Measurements from ENCODE around the gene DRC7. TPM values are rescaled to one million over a fixed set of nuclear protein-coding genes. Genes with fewer than 3 reads are reported as not detected.

Gene DRC7
- polyA plus RNA-seq, 1 donor (not counting 4 experiments of a cell fraction or from before 2014, with no cell fraction given) = not detected

DNA sequence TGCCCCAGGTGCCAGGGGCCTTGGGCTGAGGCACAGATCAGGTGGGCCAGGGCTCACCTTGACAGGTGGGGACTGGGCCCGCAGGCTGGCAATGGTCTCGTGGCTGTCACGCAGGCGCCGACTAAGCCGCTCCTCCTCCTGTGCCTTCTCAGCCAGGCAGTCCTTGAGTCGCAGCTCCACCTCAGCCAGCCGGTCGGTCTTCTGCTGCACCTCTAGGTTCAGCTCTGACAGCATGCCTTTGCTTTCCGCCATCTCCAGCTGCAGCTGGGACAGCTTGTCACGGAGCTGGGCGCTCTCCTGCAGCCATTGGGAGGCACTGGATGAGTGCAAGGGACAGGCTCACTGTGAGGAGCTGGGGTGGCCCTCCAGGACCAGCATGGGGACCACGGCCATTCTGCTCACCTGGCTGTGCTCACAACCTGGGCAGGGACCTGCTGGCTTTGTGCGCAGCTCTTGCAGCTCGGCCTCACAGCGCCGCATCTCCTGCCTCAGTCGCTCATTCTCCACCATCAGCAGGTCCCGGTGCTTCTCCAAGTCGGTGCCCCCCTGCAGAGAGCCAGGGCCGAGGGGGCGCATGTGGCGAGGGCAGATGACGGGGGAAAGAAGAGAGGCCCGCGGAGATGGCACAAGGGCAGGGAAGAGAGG is 76.7 kb downstream of the DRC7 start:
- Histone ChIP-seq H3K4me3 (ENCODE audit: control insufficient read depth in 2 of 3, extremely low read depth in 1 of 3, insufficient read depth in 2 of 3, low read depth in 1 of 3, low read length in 3 of 3) (no peak overlapping the region), H3K9me1 (ENCODE audit: control insufficient read depth, extremely low read depth, insufficient read depth, low read length) (no peaks in the 10 kb centered on the region), H3K27me3 (ENCODE audit: control insufficient read depth, extremely low read depth, insufficient read depth, low read length) (no peaks in the 10 kb centered on the region), H3K9me3 (ENCODE audit: control insufficient read depth, low read depth, low read length) (no peaks in the 10 kb centered on the region), H4K20me1 (ENCODE audit: control insufficient read depth, extremely low read depth, insufficient read depth, low read length) (no peaks in the 10 kb centered on the region), H3K79me2 (ENCODE audit: control insufficient read depth, insufficient read depth, low read length) (no peaks in the 10 kb centered on the region), H3K27ac (ENCODE audit: control insufficient read depth, insufficient read depth, low read length) (no peak overlapping the region), H3K9ac (ENCODE audit: control insufficient read depth, extremely low read depth, insufficient read depth, low read length) (no peak overlapping the region), H3K4me1 (ENCODE audit: control insufficient read depth, extremely low read depth, insufficient read depth, low read length) (no peaks in the 10 kb centered on the region), H2AFZ (ENCODE audit: control insufficient read depth, low read length) (no peak overlapping the region), H3K4me2 (ENCODE audit: control insufficient read depth, extremely low read depth, insufficient read depth, low read depth, low read length) (no peak overlapping the region), H3K36me3 (ENCODE audit: control insufficient read depth in 2 of 2, extremely low read depth in 1 of 2, insufficient read depth in 2 of 2, low read length in 2 of 2) (peaks cover 32 to 50% of the 10 kb centered on the region in 2 experiments)
- TF ChIP-seq EZH2 (IDR thresholded peaks at IDR 0.05; ENCODE audit: low read length) (no peak), CTCF (optimal IDR thresholded peaks at IDR 0.05 in 1 of 3, IDR thresholded peaks at IDR 0.05 in 1 of 3, conservative IDR thresholded peaks at IDR 0.05 in 1 of 3; ENCODE audit: extremely low read depth in 1 of 3, insufficient read depth in 2 of 3, low read length in 3 of 3) (no peak)
- dilution Hi-C loops (cut with MboI; ENCODE audit: extremely low pct_ligation_motif_present, low sequenced_read_pairs) = no loop called here
- FAIRE-seq (no peak), DNase-seq (ENCODE audit: low read depth, low spot score) (no peak)

GRCh38 chr16:57773019-57773418 is 78.4 kb downstream of the DRC7 start:
- no peak overlapping the region for H2AFZ ChIP-seq (ENCODE audit: control insufficient read depth, low read length)
- no peaks in the 10 kb centered on the region for H3K9me3 ChIP-seq (ENCODE audit: control insufficient read depth, low read depth, low read length)
- H3K36me3 ChIP-seq (ENCODE audit: control insufficient read depth in 2 of 2, extremely low read depth in 1 of 2, insufficient read depth in 2 of 2, low read length in 2 of 2) = peaks cover 31 to 44% of the 10 kb centered on the region in 2 experiments
- no peaks in the 10 kb centered on the region for H3K79me2 ChIP-seq (ENCODE audit: control insufficient read depth, insufficient read depth, low read length)
- FAIRE-seq (no peak), DNase-seq (ENCODE audit: low read depth, low spot score) (no peak)
- H3K27ac ChIP-seq (ENCODE audit: control insufficient read depth, insufficient read depth, low read length) = no peak overlapping the region
- H4K20me1 ChIP-seq (ENCODE audit: control insufficient read depth, extremely low read depth, insufficient read depth, low read length) = no peaks in the 10 kb centered on the region
- no peak overlapping the region for H3K4me3 ChIP-seq (ENCODE audit: control insufficient read depth in 2 of 3, extremely low read depth in 1 of 3, insufficient read depth in 2 of 3, low read depth in 1 of 3, low read length in 3 of 3)
- no peaks in the 10 kb centered on the region for H3K27me3 ChIP-seq (ENCODE audit: control insufficient read depth, extremely low read depth, insufficient read depth, low read length)
- no peaks in the 10 kb centered on the region for H3K9me1 ChIP-seq (ENCODE audit: control insufficient read depth, extremely low read depth, insufficient read depth, low read length)
- no peak overlapping the region for H3K4me2 ChIP-seq (ENCODE audit: control insufficient read depth, extremely low read depth, insufficient read depth, low read depth, low read length)
- H3K9ac ChIP-seq (ENCODE audit: control insufficient read depth, extremely low read depth, insufficient read depth, low read length) = no peak overlapping the region
- TF ChIP-seq EZH2 (IDR thresholded peaks at IDR 0.05; ENCODE audit: low read length) = no peak
- no peak for TF ChIP-seq CTCF (optimal IDR thresholded peaks at IDR 0.05 in 1 of 3, IDR thresholded peaks at IDR 0.05 in 1 of 3, conservative IDR thresholded peaks at IDR 0.05 in 1 of 3; ENCODE audit: extremely low read depth in 1 of 3, insufficient read depth in 2 of 3, low read length in 3 of 3)
- dilution Hi-C loops (cut with MboI; ENCODE audit: extremely low pct_ligation_motif_present, low sequenced_read_pairs) = no loop called here
- H3K4me1 ChIP-seq (ENCODE audit: control insufficient read depth, extremely low read depth, insufficient read depth, low read length) = no peaks in the 10 kb centered on the region

All from keratinocyte (primary cell).